Heart left ventricle (tissue), 13 donors: ENCODE results near the gene THSD4.

Experiments used
- CTCF ChIP-seq, 12 donors: fragments of 200-600 bp; sonication (generic) in 4 of 12; IDR thresholded peaks; one replicate each; pipeline versions ENCODE4 v1.5.0 to v1.8.0; 2018 to 2022; ENCODE audit warnings: antibody characterized with exemption in 12 of 12, mild to moderate bottlenecking in 5 of 12
- POLR2A ChIP-seq, 2 donors: fragments of 450-650 bp; IDR thresholded peaks; one replicate each; pipeline ENCODE4 v1.6.1; 2017; ENCODE audit warnings: antibody characterized with exemption in 2 of 2, mild to moderate bottlenecking in 2 of 2, moderate library complexity in 2 of 2
- donor health status: ischemic (EF 13 %, LVEDD 7.1; RV severe dilation, severe dysfunction).
- donor health status: DM: no; HTN: yes; CAD: no.
- donor health status: DM: no; HTN: no; CAD: no.
- donor health status: ischemic (EF 25% LVEDD 6.9; RV normal size, moderate dysfunction).
- donor health status: ischemic (EF 25% LVEDD 5.7; RV mildly dilated, moderate dysfunction).
- donor health status: ischemic (EF 35%, LVEDD 5.7; RV mildly dilated, moderate dysfunction).
- donor health status: nonischemic (EF 11% LVEDD 7.7; RV severe dilation, severe dysfunction).
- donor health status: DM: yes; HTN: yes; CAD: no.
- donor health status: PGD.
- donor health status: ischemic (EF 29% LVEDD 5.4; RV normal size, mild dysfunction).
- donor health status: nonischemic (EF 23%, LVEDD 6.1; RV moderate dilation, normal function).

GRCh38 chr15:71789616-71790015, 674.3 kb downstream of the THSD4 start:
- TF ChIP-seq CTCF (IDR thresholded peaks at IDR 0.05) (no peak), POLR2A (IDR thresholded peaks at IDR 0.05) (no peak)
